HepG2 (cell line): ENCODE data around the gene CAPZB. TPM values are rescaled to one million over a fixed set of nuclear protein-coding genes. Genes with fewer than 3 reads are reported as not detected.

Source experiments
- ATAC-seq: fragments of 200-7000 bp; cut with Tn5 transposase; 3 replicates; pipeline ENCODE4 v1.9.1; 2020; ENCODE audit warnings: mild to moderate bottlenecking, moderate library complexity
- BruUV-seq: library from RNA; stranded (reverse); fragments of 400-500 nt; replicated peaks from 2 replicates; lab custom pipeline; 2021; lab: Mats Ljungman, UMichigan
- CTCF ChIA-PET: fragments of 300-600 bp; formaldehyde crosslinking; extraction: SDS; loops from one replicate; lab custom pipeline; 2021; ENCODE audit warnings: low total read pairs, inconsistent platforms, low intra/inter-chr PET ratio; lab: Yijun Ruan, JAX
- POLR2A ChIA-PET: fragments of 350-600 bp; sonication (Branson Sonifier 250); formaldehyde crosslinking; loops from one replicate; lab custom pipeline; 2020; ENCODE audit warnings: antibody characterized with exemption, inconsistent platforms; lab: Yijun Ruan, JAX
- DNase-seq: peaks from one replicate; pipeline ENCODE4 v3.0.0-alpha.2; 2015; ENCODE audit warnings: low spot score
- FAIRE-seq: peaks from 3 replicates; lab custom pipeline; 2011; peaks lifted over from hg19 to GRCh38; lab: Jason Lieb, UNC
- H2AFZ ChIP-seq: one replicate; pipeline ENCODE4 v1.6.1; 2011; ENCODE audit warnings: low read length, inconsistent platforms
- H3K27ac ChIP-seq: fragments of 300-600 bp; 3 replicates; pipeline ENCODE4 v1.8.0; 2011; ENCODE audit warnings: mixed run types, mild to moderate bottlenecking, mixed read lengths, low read length, inconsistent platforms; ENCODE audit not compliant: insufficient read depth; ENCODE audit errors: extremely low read length
- H3K27me3 ChIP-seq, 2 experiments: fragments of 200-600 bp in 1 of 2; 2 replicates in 1 of 2; 3 replicates in 1 of 2; pipeline versions ENCODE4 v1.6.0 to v1.8.0; 2011; ENCODE audit warnings: low read length in 2 of 2, mild to moderate bottlenecking in 2 of 2, moderate library complexity in 2 of 2, inconsistent platforms in 1 of 2; ENCODE audit not compliant: insufficient read depth in 2 of 2, control insufficient read depth in 1 of 2
- H3K36me3 ChIP-seq, 2 experiments: fragments of 200-600 bp in 1 of 2; replicated peaks in 1 of 2; 2 replicates in 1 of 2; 3 replicates in 1 of 2; pipeline versions ENCODE4 v1.5.1 to v1.8.0; 2011; ENCODE audit warnings: low read length in 2 of 2, inconsistent platforms in 1 of 2; ENCODE audit not compliant: insufficient read depth in 2 of 2, control insufficient read depth in 1 of 2
- H3K4me1 ChIP-seq: 2 replicates; pipeline ENCODE4 v1.5.1; 2012; ENCODE audit warnings: low read length, inconsistent platforms; ENCODE audit not compliant: insufficient read depth
- H3K4me2 ChIP-seq: 2 replicates; pipeline ENCODE4 v1.6.0; 2011; ENCODE audit warnings: low read depth, low read length, inconsistent platforms
- H3K4me3 ChIP-seq, 3 experiments: fragments of 200-600 bp in 1 of 3; sonication (generic), shearing (Covaris generic) in 1 of 3; replicated peaks in 1 of 3; 2 replicates each; pipeline ENCODE4 v1.5.1; 2011 to 2016; ENCODE audit warnings: low read length in 3 of 3, inconsistent platforms in 2 of 3, low read depth in 2 of 3, mild to moderate bottlenecking in 2 of 3, control low read depth in 1 of 3, mixed read lengths in 1 of 3; ENCODE audit not compliant: insufficient read depth in 1 of 3
- H3K79me2 ChIP-seq: one replicate; pipeline ENCODE4 v1.6.1; 2011; ENCODE audit warnings: low read length, inconsistent platforms; ENCODE audit not compliant: insufficient read depth
- H3K9ac ChIP-seq: 2 replicates; pipeline ENCODE4 v1.6.0; 2011; ENCODE audit warnings: mild to moderate bottlenecking, low read depth, low read length, inconsistent platforms; ENCODE audit not compliant: insufficient read depth
- H3K9me3 ChIP-seq: 2 replicates; pipeline ENCODE4 v1.5.1; 2012; ENCODE audit warnings: mild to moderate bottlenecking, low read length
- H4K20me1 ChIP-seq: 2 replicates; pipeline ENCODE4 v1.6.0; 2011; ENCODE audit warnings: inconsistent platforms, mild to moderate bottlenecking, low read length, moderate library complexity; ENCODE audit not compliant: insufficient read depth
- ZFP36L1 ChIP-seq: sonication (generic); formaldehyde crosslinking; IDR thresholded peaks from 2 replicates; pipeline ENCODE4 v1.8.0; 2022; ENCODE audit warnings: mild to moderate bottlenecking, missing genetic modification reagents, moderate library complexity
- ZNF124 ChIP-seq: sonication (generic); formaldehyde crosslinking; IDR thresholded peaks from 2 replicates; pipeline ENCODE4 v1.4.0; 2020; ENCODE audit warnings: missing genetic modification reagents
- WGBS: methylation state at CpG from one replicate; pipeline ENCODE4 v1.1.6; 2017; ENCODE audit warnings: low lambda C conversion rate; 5-methylcytosine and 5-hydroxymethylcytosine counted together
- in situ Hi-C: cut with HindIII; loops from 2 replicates; pipeline ENCODE4 v1.10.0; 2017; ENCODE audit warnings: low pct_unique_long_range_greater_than_20kb; ENCODE audit not compliant: extremely low pct_ligation_motif_present
- intact Hi-C: fragments of 100-400 bp; cut with micrococcal nuclease; formaldehyde crosslinking; loops from one replicate; pipeline ENCODE4 v1.10.0; 2022; ENCODE audit not compliant: unreplicated experiment
- polyA plus RNA-seq, 8 experiments: library from polyadenylated mRNA; depleted of rRNA in 3 of 8; stranded (reverse) in 7 of 8; unstranded in 1 of 8; fragments of >200 nt; fragmentation: Illumina TruSeq in 4 of 8; extraction: Trizol in 4 of 8; gene quantifications; 2 replicates each; pipeline versions ENCODE4 v1.2.1 to v1.2.3, GENCODE V29; 2011 to 2016; ENCODE audit warnings: low read depth in 4 of 8, missing spikeins in 1 of 8, mixed read lengths in 1 of 8; ENCODE audit not compliant: insufficient read depth in 1 of 8
- total RNA-seq, 5 experiments: library from RNA; depleted of rRNA; stranded (reverse); fragments of >200 nt; fragmentation: Illumina TruSeq; extraction: Trizol; gene quantifications; 2 replicates each; pipeline ENCODE4 v1.2.3, GENCODE V29; 2016; ENCODE audit warnings: low read depth in 1 of 5
- TF ChIP-seq, protein P1 (sequence below): sonication (generic); formaldehyde crosslinking; IDR thresholded peaks from 2 replicates; pipeline ENCODE4 v1.9.0; 2022; ENCODE audit warnings: missing genetic modification reagents, mild to moderate bottlenecking, borderline replicate concordance

Gene CAPZB
- total and polyA plus RNA-seq, 2 of the 13 experiments (the other 11 are each of a cell fraction or from before 2014, with no cell fraction given): 58.9 to 76.9 TPM

GRCh38 chr1:19342062-19342750, 143.1 kb downstream of the CAPZB start:
- Histone ChIP-seq H3K9me3 (no peaks in the 10 kb centered on the region), H3K4me1 (peaks cover 28% of the 10 kb centered on the region), H3K4me2 (no peak overlapping the region), H2AFZ (no peak overlapping the region), H3K9ac (no peak overlapping the region), H3K79me2 (no peaks in the 10 kb centered on the region), H3K36me3 (peaks cover 26 to 30% of the 10 kb centered on the region in 2 experiments; a peak in 4 of 5 replicates), H3K27ac (no peak overlapping the region), H4K20me1 (no peaks in the 10 kb centered on the region), H3K27me3 (no peaks in the 10 kb centered on the region), H3K4me3 (no peak overlapping the region)
- ChIA-PET CTCF (interaction anchor here (1.2 to 1.4 kb wide), 3 partner anchors 45 to 312 kb away, joined by 3 to 4 read pairs (median 4); no protein-coding TSS in a partner anchor), POLR2A (no interaction called here)
- no peak for DNase-seq
- no peak for ATAC-seq
- no TSS peak for BruUV-seq
- FAIRE-seq: no peak
- 98% methylated on average over 23 of the region's 27 CpGs for WGBS
- TF ChIP-seq ZNF124 (CRISPR knock-in tag): no peak
- TF ChIP-seq, protein P1, sequence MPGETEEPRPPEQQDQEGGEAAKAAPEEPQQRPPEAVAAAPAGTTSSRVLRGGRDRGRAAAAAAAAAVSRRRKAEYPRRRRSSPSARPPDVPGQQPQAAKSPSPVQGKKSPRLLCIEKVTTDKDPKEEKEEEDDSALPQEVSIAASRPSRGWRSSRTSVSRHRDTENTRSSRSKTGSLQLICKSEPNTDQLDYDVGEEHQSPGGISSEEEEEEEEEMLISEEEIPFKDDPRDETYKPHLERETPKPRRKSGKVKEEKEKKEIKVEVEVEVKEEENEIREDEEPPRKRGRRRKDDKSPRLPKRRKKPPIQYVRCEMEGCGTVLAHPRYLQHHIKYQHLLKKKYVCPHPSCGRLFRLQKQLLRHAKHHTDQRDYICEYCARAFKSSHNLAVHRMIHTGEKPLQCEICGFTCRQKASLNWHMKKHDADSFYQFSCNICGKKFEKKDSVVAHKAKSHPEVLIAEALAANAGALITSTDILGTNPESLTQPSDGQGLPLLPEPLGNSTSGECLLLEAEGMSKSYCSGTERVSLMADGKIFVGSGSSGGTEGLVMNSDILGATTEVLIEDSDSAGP: 0 out of 2 replicates have a peak, but pooled peaks have one; percentile 23
- TF ChIP-seq ZFP36L1 (CRISPR knock-in tag): no peak
- in situ Hi-C loops: loop anchor here (5.0 kb wide), 2 partner anchors 45 to 305 kb away; no protein-coding TSS in a partner anchor
- intact Hi-C loops: no loop called here
